Liver (tissue), 9 donors: ENCODE measurements around the gene CHRNA4. TPM values are rescaled to one million over a fixed set of nuclear protein-coding genes. Genes with fewer than 3 reads are reported as not detected.

Source experiments
- DNase-seq: peaks from one replicate; pipeline ENCODE4 v3.0.0-alpha.2; 2017; ENCODE audit warnings: low spot score
- H3K27ac ChIP-seq, 2 donors: one replicate each; pipeline ENCODE4 v1.7.0; 2013; ENCODE audit warnings: inconsistent platforms in 2 of 2, low read length in 2 of 2, control low read depth in 1 of 2, low read depth in 1 of 2, mild to moderate bottlenecking in 1 of 2
- H3K27me3 ChIP-seq, 4 donors: one replicate each; pipeline versions ENCODE4 v1.6.1 to v1.7.0; 2013; ENCODE audit warnings: low read length in 3 of 4, inconsistent platforms in 1 of 4, mild to moderate bottlenecking in 1 of 4, moderate library complexity in 1 of 4; ENCODE audit not compliant: control insufficient read depth in 4 of 4, insufficient read depth in 4 of 4
- H3K36me3 ChIP-seq, 4 donors: one replicate each; pipeline versions ENCODE4 v1.6.1 to v1.7.0; 2013; ENCODE audit warnings: low read length in 3 of 4, mild to moderate bottlenecking in 3 of 4, low read depth in 1 of 4, moderate library complexity in 1 of 4; ENCODE audit not compliant: control insufficient read depth in 4 of 4, insufficient read depth in 3 of 4
- H3K4me1 ChIP-seq, 4 donors: one replicate each; pipeline versions ENCODE4 v1.6.1 to v1.7.0; 2013; ENCODE audit warnings: low read length in 3 of 4, mild to moderate bottlenecking in 3 of 4, moderate library complexity in 1 of 4; ENCODE audit not compliant: control insufficient read depth in 4 of 4, insufficient read depth in 4 of 4
- H3K4me3 ChIP-seq, 3 donors: one replicate each; pipeline versions ENCODE4 v1.6.1 to v1.7.0; 2013; ENCODE audit warnings: low read length in 3 of 3, control low read depth in 1 of 3, low read depth in 1 of 3, mild to moderate bottlenecking in 1 of 3
- H3K9ac ChIP-seq, 2 donors: one replicate each; pipeline ENCODE4 v1.7.0; 2013; ENCODE audit warnings: low read length in 2 of 2, mild to moderate bottlenecking in 2 of 2, moderate library complexity in 2 of 2, control low read depth in 1 of 2, low read depth in 1 of 2
- H3K9me3 ChIP-seq, 4 donors: one replicate each; pipeline versions ENCODE4 v1.6.1 to v1.7.0; 2013; ENCODE audit warnings: low read length in 3 of 4; ENCODE audit not compliant: control insufficient read depth in 4 of 4
- ATF3 ChIP-seq: IDR thresholded peaks from 2 replicates; pipeline ENCODE4 v1.6.1; 2016; ENCODE audit warnings: antibody characterized with exemption
- CTCF ChIP-seq: fragments of 150-350 bp; IDR thresholded peaks from 2 replicates; pipeline ENCODE4 v1.5.1; 2017; ENCODE audit warnings: improper control_type of control experiment, low read depth, low read length; ENCODE audit not compliant: missing input control
- FOXA1 ChIP-seq: IDR thresholded peaks from 2 replicates; pipeline ENCODE4 v1.6.1; 2016; ENCODE audit warnings: antibody characterized with exemption
- FOXA2 ChIP-seq: IDR thresholded peaks from 2 replicates; pipeline ENCODE4 v1.6.1; 2016; ENCODE audit warnings: antibody characterized with exemption
- HNF4A ChIP-seq, 2 donors: conservative IDR thresholded peaks; 2 replicates each; pipeline ENCODE4 v1.6.1; 2016; ENCODE audit warnings: antibody characterized with exemption in 2 of 2, mild to moderate bottlenecking in 2 of 2
- HNF4G ChIP-seq: IDR thresholded peaks from 2 replicates; pipeline ENCODE4 v1.6.1; 2016; ENCODE audit warnings: antibody characterized with exemption
- JUND ChIP-seq, 2 donors: IDR thresholded peaks; 2 replicates each; pipeline ENCODE4 v1.6.1; 2016; ENCODE audit warnings: antibody characterized with exemption in 2 of 2
- MAX ChIP-seq: IDR thresholded peaks from 2 replicates; pipeline ENCODE4 v1.6.1; 2016; ENCODE audit warnings: antibody characterized with exemption
- NR2F2 ChIP-seq: IDR thresholded peaks from 2 replicates; pipeline ENCODE4 v1.6.1; 2016; ENCODE audit warnings: antibody characterized with exemption
- REST ChIP-seq: IDR thresholded peaks from 2 replicates; pipeline ENCODE4 v1.6.1; 2016; ENCODE audit warnings: antibody characterized with exemption, mild to moderate bottlenecking
- TAF1 ChIP-seq: conservative IDR thresholded peaks from 2 replicates; pipeline ENCODE4 v1.6.1; 2016; ENCODE audit warnings: antibody characterized with exemption, mild to moderate bottlenecking
- WGBS: extraction: QIAGEN DNeasy Blood & Tissue Kit; methylation state at CpG from one replicate; pipeline ENCODE4 v1.1.7; 2013; 5-methylcytosine and 5-hydroxymethylcytosine counted together
- polyA plus RNA-seq, 2 donors: library from polyadenylated mRNA; stranded (reverse) in 1 of 2; unstranded in 1 of 2; fragments of 200-250 nt in 1 of 2; fragments of >200 nt in 1 of 2; fragmentation: Nextera tagmentation in 1 of 2; extraction: Ambion mirVana in 1 of 2; gene quantifications; one replicate each; pipeline versions ENCODE4 v1.2.1 to v1.2.3, GENCODE V29; 2013 to 2015
- total RNA-seq, 2 donors: library from RNA; depleted of rRNA; stranded (reverse); fragments of >200 nt; gene quantifications; one replicate each; pipeline ENCODE4 v1.2.3, GENCODE V29; 2014
- donor health status: healthy.
- donor health status: healthy.
- donor health status: healthy.
- donor health status: healthy.
- donor health status: healthy.

The CHRNA4 gene
- total and polyA plus RNA-seq, 4 donors, result 3.2 to 23.3 (median 6.4) TPM; not detected in 1

GRCh38 chr20:63315731-63316491 is 45.2 kb downstream of the CHRNA4 start:
- no peaks in the 10 kb centered on the region for H3K27me3 ChIP-seq
- H3K4me3 ChIP-seq, result no peak overlapping the region
- H3K4me1 ChIP-seq, result no peaks in the 10 kb centered on the region
- TF ChIP-seq NR2F2 (no peak), TAF1 (no peak), MAX (no peak), JUND (IDR thresholded peaks at IDR 0.05) (no peak), CTCF (no peak), REST (no peak), FOXA2 (no peak), HNF4G (no peak), HNF4A (conservative IDR thresholded peaks at IDR 0.05) (no peak)
- 80% methylated on average over 31 of the region's 31 CpGs for WGBS
- DNase-seq, result no peak
- no peaks in the 10 kb centered on the region for H3K9me3 ChIP-seq
- no peaks in the 10 kb centered on the region for H3K36me3 ChIP-seq
- no peak overlapping the region for H3K27ac ChIP-seq
- no peak overlapping the region for H3K9ac ChIP-seq

GRCh38 chr20:63315240-63315689 is 45.9 kb downstream of the CHRNA4 start:
- Histone ChIP-seq H3K27ac (no peak overlapping the region), H3K27me3 (no peaks in the 10 kb centered on the region), H3K9me3 (no peaks in the 10 kb centered on the region), H3K36me3 (no peaks in the 10 kb centered on the region), H3K4me3 (no peak overlapping the region), H3K4me1 (no peaks in the 10 kb centered on the region), H3K9ac (no peak overlapping the region)
- WGBS, result 59% methylated on average over 15 of the region's 15 CpGs
- no peak for DNase-seq
- TF ChIP-seq NR2F2 (no peak), FOXA1 (no peak), HNF4A (conservative IDR thresholded peaks at IDR 0.05) (no peak), ATF3 (no peak)
